Measurements from ENCODE around the gene FAF1.

DNA sequence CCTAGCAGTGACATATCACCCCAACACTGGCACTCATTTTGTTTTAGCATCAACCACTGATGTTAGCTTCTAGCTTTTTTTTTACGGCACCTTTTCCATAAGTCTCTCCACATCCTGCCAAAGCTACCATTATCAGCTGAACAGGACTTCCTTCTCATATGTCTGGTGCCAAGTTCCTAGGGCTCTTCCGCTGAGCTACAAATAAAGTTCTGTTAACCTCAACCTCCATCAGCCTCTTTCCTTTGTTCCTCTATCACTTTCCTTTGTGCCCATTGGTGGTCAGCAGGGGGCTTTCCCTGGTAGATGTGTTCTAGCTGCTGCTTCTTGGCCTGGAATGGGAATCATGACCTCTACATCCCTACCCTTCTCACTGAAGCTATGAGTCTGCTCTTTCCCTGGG, 163.8 kb downstream of the FAF1 start:
- TF ChIP-seq, protein P1, sequence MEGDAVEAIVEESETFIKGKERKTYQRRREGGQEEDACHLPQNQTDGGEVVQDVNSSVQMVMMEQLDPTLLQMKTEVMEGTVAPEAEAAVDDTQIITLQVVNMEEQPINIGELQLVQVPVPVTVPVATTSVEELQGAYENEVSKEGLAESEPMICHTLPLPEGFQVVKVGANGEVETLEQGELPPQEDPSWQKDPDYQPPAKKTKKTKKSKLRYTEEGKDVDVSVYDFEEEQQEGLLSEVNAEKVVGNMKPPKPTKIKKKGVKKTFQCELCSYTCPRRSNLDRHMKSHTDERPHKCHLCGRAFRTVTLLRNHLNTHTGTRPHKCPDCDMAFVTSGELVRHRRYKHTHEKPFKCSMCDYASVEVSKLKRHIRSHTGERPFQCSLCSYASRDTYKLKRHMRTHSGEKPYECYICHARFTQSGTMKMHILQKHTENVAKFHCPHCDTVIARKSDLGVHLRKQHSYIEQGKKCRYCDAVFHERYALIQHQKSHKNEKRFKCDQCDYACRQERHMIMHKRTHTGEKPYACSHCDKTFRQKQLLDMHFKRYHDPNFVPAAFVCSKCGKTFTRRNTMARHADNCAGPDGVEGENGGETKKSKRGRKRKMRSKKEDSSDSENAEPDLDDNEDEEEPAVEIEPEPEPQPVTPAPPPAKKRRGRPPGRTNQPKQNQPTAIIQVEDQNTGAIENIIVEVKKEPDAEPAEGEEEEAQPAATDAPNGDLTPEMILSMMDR (IDR thresholded peaks at IDR 0.05) = no peak
- no peak for TF ChIP-seq EP300 (IDR thresholded peaks at IDR 0.05)
- TF ChIP-seq POLR2A (IDR thresholded peaks at IDR 0.05; ENCODE audit: low read depth) = no peak

Measured in esophagus muscularis mucosa (tissue), 4 donors.